IPS-18c (cell line): ENCODE results near the gene MAPRE2.

ENCODE experiments used
- H3K4me3 ChIP-seq: 2 replicates; pipeline ENCODE4 v1.7.0; 2013; ENCODE audit warnings: low read depth, mild to moderate bottlenecking, low read length, moderate library complexity; ENCODE audit not compliant: insufficient read depth
- H3K9me3 ChIP-seq: one replicate; pipeline ENCODE4 v1.6.1; 2013; ENCODE audit warnings: mild to moderate bottlenecking, low read length, moderate library complexity; ENCODE audit not compliant: control insufficient read depth, insufficient read depth

MAPRE2 gene

GRCh38 chr18:35075132-35075531 lies 33.9 kb downstream of the MAPRE2 start:
- H3K9me3 ChIP-seq = no peaks in the 10 kb centered on the region
- no peak overlapping the region for H3K4me3 ChIP-seq

GRCh38 chr18:35076135-35076924 lies 35.1 kb downstream of the MAPRE2 start:
- no peaks in the 10 kb centered on the region for H3K9me3 ChIP-seq
- no peak overlapping the region for H3K4me3 ChIP-seq

- H3K9me3 ChIP-seq = no peaks in the 10 kb centered on the region
Measured at GRCh38 chr18:35077937-35078336, 36.7 kb downstream of the MAPRE2 start.

GRCh38 chr18:35080058-35080457 lies 38.8 kb downstream of the MAPRE2 start:
- H3K9me3 ChIP-seq = no peaks in the 10 kb centered on the region

More at GRCh38 chr18:35077937-35078336, 36.7 kb downstream of the MAPRE2 start:
- no peak overlapping the region for H3K4me3 ChIP-seq

GRCh38 chr18:35083174-35083712 lies 42.0 kb downstream of the MAPRE2 start:
- Histone ChIP-seq H3K9me3 (no peaks in the 10 kb centered on the region), H3K4me3 (no peak overlapping the region)

More at GRCh38 chr18:35080058-35080457, 38.8 kb downstream of the MAPRE2 start:
- no peak overlapping the region for H3K4me3 ChIP-seq

- Histone ChIP-seq H3K9me3 (no peaks in the 10 kb centered on the region), H3K4me3 (no peak overlapping the region)
Measured at GRCh38 chr18:35084494-35085449, 43.6 kb downstream of the MAPRE2 start.

- Histone ChIP-seq H3K4me3 (no peak overlapping the region), H3K9me3 (no peaks in the 10 kb centered on the region)
Measured at GRCh38 chr18:35085450-35086380, 44.5 kb downstream of the MAPRE2 start.

GRCh38 chr18:35086704-35087103 lies 45.5 kb downstream of the MAPRE2 start:
- H3K9me3 ChIP-seq = no peaks in the 10 kb centered on the region
- H3K4me3 ChIP-seq = no peak overlapping the region

GRCh38 chr18:35087726-35088125 lies 46.5 kb downstream of the MAPRE2 start:
- Histone ChIP-seq H3K9me3 (no peaks in the 10 kb centered on the region), H3K4me3 (no peak overlapping the region)

GRCh38 chr18:35088921-35089320 lies 47.7 kb downstream of the MAPRE2 start:
- H3K9me3 ChIP-seq = no peaks in the 10 kb centered on the region

GRCh38 chr18:35089382-35089781 lies 48.2 kb downstream of the MAPRE2 start:
- Histone ChIP-seq H3K4me3 (no peak overlapping the region), H3K9me3 (no peaks in the 10 kb centered on the region)

More at GRCh38 chr18:35088921-35089320, 47.7 kb downstream of the MAPRE2 start:
- no peak overlapping the region for H3K4me3 ChIP-seq

GRCh38 chr18:35089891-35090550 lies 48.8 kb downstream of the MAPRE2 start:
- H3K4me3 ChIP-seq = no peak overlapping the region
- no peaks in the 10 kb centered on the region for H3K9me3 ChIP-seq

GRCh38 chr18:35091841-35092240 lies 50.6 kb downstream of the MAPRE2 start:
- no peaks in the 10 kb centered on the region for H3K9me3 ChIP-seq

GRCh38 chr18:35095983-35096676 lies 54.9 kb downstream of the MAPRE2 start:
- H3K4me3 ChIP-seq = no peak overlapping the region
- no peaks in the 10 kb centered on the region for H3K9me3 ChIP-seq

More at GRCh38 chr18:35091841-35092240, 50.6 kb downstream of the MAPRE2 start:
- H3K4me3 ChIP-seq = no peak overlapping the region

- H3K4me3 ChIP-seq = no peak overlapping the region
- H3K9me3 ChIP-seq = no peaks in the 10 kb centered on the region
Measured at GRCh38 chr18:35096677-35097011, 55.4 kb downstream of the MAPRE2 start.

GRCh38 chr18:35097195-35097594 lies 56.0 kb downstream of the MAPRE2 start:
- Histone ChIP-seq H3K9me3 (no peaks in the 10 kb centered on the region), H3K4me3 (no peak overlapping the region)
